SU-DHL-6 (cell line): ENCODE measurements around the gene DYNLRB1.

ENCODE experiments used
- H2AFZ ChIP-seq: fragments of 200-600 bp; sonication (generic); 2 replicates; pipeline ENCODE4 v1.6.1; 2014; ENCODE audit warnings: low read depth, mild to moderate bottlenecking, moderate library complexity, mixed read lengths, antibody characterized with exemption, low read length; ENCODE audit not compliant: severe bottlenecking
- H3F3A ChIP-seq: fragments of 200-600 bp; shearing (Covaris generic); 2 replicates; pipeline ENCODE4 v1.6.0; 2016; ENCODE audit warnings: antibody characterized with exemption, mild to moderate bottlenecking; ENCODE audit not compliant: insufficient read depth
- H3K27ac ChIP-seq: fragments of 200-600 bp; sonication (generic); 2 replicates; pipeline ENCODE4 v1.5.1; 2016; ENCODE audit warnings: low read depth, mild to moderate bottlenecking, low read length, moderate library complexity, mixed read lengths
- H3K27me3 ChIP-seq: fragments of 200-600 bp; sonication (generic), shearing (Covaris generic); 2 replicates; pipeline ENCODE4 v1.6.0; 2014; ENCODE audit warnings: mild to moderate bottlenecking, low read length
- H3K36me3 ChIP-seq: fragments of 200-600 bp; sonication (generic); 2 replicates; pipeline ENCODE4 v1.6.1; 2014; ENCODE audit warnings: mild to moderate bottlenecking, low read length, mixed read lengths
- H3K4me2 ChIP-seq: fragments of 300-600, 200-600 bp; shearing (Covaris generic), sonication (generic); 2 replicates; pipeline ENCODE4 v1.6.0; 2014; ENCODE audit warnings: low read length, low read depth, mild to moderate bottlenecking; ENCODE audit not compliant: poor library complexity, severe bottlenecking
- H3K4me3 ChIP-seq: fragments of 200-600 bp; sonication (generic); 2 replicates; pipeline ENCODE4 v1.5.1; 2014; ENCODE audit warnings: antibody characterized with exemption, low read length, mild to moderate bottlenecking, mixed read lengths; ENCODE audit not compliant: insufficient read depth, poor library complexity, severe bottlenecking
- H3K79me2 ChIP-seq: fragments of 200-600 bp; sonication (generic); 2 replicates; pipeline ENCODE4 v1.6.1; 2014; ENCODE audit warnings: mild to moderate bottlenecking, low read length, moderate library complexity; ENCODE audit not compliant: insufficient read depth
- H3K9ac ChIP-seq: fragments of 200-600 bp; sonication (generic); 2 replicates; pipeline ENCODE4 v1.7.0; 2014; ENCODE audit warnings: mild to moderate bottlenecking, low read length
- H3K9me2 ChIP-seq: fragments of 200-600 bp; sonication (generic); replicated peaks from 2 replicates; pipeline ENCODE4 v1.6.1; 2014; ENCODE audit warnings: low read length; ENCODE audit not compliant: insufficient read depth
- H3K9me3 ChIP-seq: fragments of 200-600 bp; sonication (generic); 2 replicates; pipeline ENCODE4 v1.6.1; 2014; ENCODE audit warnings: low read length, mixed read lengths; ENCODE audit not compliant: insufficient read depth
- H4K20me1 ChIP-seq: fragments of 200-600 bp; sonication (generic); 2 replicates; pipeline ENCODE4 v1.6.1; 2014; ENCODE audit warnings: low read depth, mild to moderate bottlenecking, antibody characterized with exemption, low read length, moderate library complexity, mixed read lengths
- EZH2phosphoT487 ChIP-seq: fragments of 200-600 bp; sonication (generic), shearing (Covaris generic); conservative IDR thresholded peaks from 2 replicates; pipeline ENCODE4 v1.6.1; 2018; ENCODE audit warnings: mild to moderate bottlenecking, antibody characterized with exemption, low read length, moderate library complexity, mixed read lengths
- TF ChIP-seq, protein P1 (sequence below): fragments of 200-600 bp; sonication (generic); IDR thresholded peaks from one replicate; pipeline ENCODE4 v1.5.1; 2017; ENCODE audit warnings: antibody characterized with exemption, mild to moderate bottlenecking, low read length, moderate library complexity; ENCODE audit not compliant: insufficient read depth, poor library complexity, severe bottlenecking

Gene DYNLRB1

GRCh38 chr20:34564833-34565232 is 48.6 kb downstream of the DYNLRB1 start:
- no peaks in the 10 kb centered on the region for H3K27me3 ChIP-seq
- H3K36me3 ChIP-seq = no peaks in the 10 kb centered on the region
- no peaks in the 10 kb centered on the region for H3K9me3 ChIP-seq
- no peaks in the 10 kb centered on the region for H4K20me1 ChIP-seq
- no peak overlapping the region for H3K9ac ChIP-seq
- H3K4me3 ChIP-seq = no peak overlapping the region
- no peak overlapping the region for H3K27ac ChIP-seq
- H2AFZ ChIP-seq = no peak overlapping the region
- no peaks in the 10 kb centered on the region for H3F3A ChIP-seq
- no peaks in the 10 kb centered on the region for H3K9me2 ChIP-seq
- H3K4me2 ChIP-seq = no peak overlapping the region
- TF ChIP-seq EZH2phosphoT487 = no peak
- TF ChIP-seq, protein P1, sequence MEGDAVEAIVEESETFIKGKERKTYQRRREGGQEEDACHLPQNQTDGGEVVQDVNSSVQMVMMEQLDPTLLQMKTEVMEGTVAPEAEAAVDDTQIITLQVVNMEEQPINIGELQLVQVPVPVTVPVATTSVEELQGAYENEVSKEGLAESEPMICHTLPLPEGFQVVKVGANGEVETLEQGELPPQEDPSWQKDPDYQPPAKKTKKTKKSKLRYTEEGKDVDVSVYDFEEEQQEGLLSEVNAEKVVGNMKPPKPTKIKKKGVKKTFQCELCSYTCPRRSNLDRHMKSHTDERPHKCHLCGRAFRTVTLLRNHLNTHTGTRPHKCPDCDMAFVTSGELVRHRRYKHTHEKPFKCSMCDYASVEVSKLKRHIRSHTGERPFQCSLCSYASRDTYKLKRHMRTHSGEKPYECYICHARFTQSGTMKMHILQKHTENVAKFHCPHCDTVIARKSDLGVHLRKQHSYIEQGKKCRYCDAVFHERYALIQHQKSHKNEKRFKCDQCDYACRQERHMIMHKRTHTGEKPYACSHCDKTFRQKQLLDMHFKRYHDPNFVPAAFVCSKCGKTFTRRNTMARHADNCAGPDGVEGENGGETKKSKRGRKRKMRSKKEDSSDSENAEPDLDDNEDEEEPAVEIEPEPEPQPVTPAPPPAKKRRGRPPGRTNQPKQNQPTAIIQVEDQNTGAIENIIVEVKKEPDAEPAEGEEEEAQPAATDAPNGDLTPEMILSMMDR = no peak
- H3K79me2 ChIP-seq = no peaks in the 10 kb centered on the region

DNA sequence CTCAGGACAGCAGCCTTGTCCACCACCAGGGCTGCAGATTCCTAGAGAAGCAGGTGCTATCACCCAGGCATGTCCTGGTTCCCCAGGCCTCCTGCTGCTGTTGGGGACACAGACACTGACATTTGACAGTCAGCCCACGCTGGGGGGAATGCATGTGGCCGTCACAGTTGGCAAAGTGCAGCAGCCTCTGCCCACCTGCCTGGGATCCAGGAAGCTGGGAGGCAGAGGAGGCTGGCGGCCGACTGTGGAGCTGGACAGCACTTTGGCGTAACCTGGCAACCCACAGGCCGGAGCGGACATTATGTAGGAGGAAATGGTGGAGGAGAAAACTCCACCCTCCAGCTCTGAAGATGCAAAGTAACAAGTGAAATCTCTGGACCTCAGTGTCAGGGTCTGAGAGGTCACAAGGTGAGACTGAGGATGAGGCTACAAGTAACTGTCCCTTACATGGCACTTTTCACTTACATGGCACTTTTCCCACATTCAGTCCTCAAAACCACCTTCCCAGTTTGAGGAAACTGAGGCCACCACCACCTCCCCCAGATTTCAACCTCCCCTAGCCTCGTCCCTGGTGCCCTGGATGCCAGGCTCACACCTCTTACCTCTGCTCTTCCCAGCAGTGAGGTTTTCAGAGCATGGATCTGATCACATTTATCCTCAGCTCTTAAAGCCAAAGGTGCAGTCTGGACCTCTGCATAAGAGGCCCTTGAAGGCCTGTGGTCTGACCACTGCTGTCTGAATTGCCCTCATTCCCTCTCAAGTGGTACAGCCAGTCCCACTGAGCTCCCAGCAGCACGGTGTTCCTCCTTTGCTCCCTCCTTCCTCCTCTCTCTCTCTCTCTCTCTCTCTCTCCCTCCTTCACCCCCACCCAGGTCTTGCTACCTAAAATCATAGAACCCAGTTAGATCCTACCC is 51.0 kb downstream of the DYNLRB1 start:
- Histone ChIP-seq H3K9me2 (no peaks in the 10 kb centered on the region), H3K79me2 (no peaks in the 10 kb centered on the region), H3K4me2 (no peak overlapping the region), H3K27ac (no peak overlapping the region), H3K9ac (no peak overlapping the region), H4K20me1 (no peaks in the 10 kb centered on the region), H3F3A (no peaks in the 10 kb centered on the region), H2AFZ (no peak overlapping the region), H3K27me3 (no peaks in the 10 kb centered on the region), H3K4me3 (no peak overlapping the region), H3K9me3 (no peaks in the 10 kb centered on the region), H3K36me3 (no peaks in the 10 kb centered on the region)
- no peak for TF ChIP-seq EZH2phosphoT487
- TF ChIP-seq, protein P1 = no peak

DNA sequence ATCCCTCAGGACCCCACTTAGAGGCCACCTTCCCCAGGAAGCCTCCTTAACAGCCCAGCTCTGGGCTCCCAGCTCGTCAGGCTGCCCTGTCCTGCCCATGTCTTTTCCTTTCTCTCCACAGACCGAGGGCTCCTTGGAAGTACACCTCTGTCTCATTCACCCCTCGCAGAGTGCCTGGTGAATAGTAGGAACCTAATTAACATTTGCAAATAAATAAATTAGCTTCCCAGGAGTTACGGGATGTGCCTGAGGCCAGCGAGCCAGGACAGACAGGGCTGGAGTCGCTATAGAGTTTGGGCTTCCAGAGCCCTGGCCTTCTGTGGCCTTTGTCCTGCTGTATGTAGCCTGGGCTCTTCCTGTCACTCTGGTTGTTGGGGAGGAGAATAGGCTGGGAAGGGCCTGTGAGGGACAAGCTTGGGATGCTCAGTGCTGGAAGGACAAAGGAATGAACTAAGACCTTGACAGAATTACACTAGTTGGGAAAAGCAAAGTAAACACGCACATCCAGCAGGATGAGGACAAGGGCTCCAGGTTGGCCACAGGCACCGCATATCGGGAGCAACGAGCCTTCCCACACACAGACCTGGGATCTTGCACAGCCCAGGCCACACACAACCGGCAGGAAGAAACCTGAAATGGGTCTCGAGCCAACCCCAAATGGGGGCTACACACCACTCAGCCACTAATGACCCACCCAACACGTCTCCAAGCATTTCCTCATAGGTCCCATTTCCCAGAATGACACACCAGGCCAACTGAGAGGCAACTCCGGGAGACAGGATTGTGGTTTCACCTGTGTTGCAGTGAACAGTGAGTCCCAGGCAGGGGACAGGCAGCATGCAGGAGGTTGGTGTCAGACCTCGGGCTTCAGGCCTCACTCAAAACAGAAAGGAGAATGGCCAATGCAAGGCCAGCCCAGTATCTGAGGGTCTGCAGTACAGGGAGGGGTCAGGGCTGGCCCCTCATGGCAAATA is 52.0 kb downstream of the DYNLRB1 start:
- H3K9me2 ChIP-seq = no peaks in the 10 kb centered on the region
- no peak overlapping the region for H2AFZ ChIP-seq
- H3K79me2 ChIP-seq = no peaks in the 10 kb centered on the region
- H3F3A ChIP-seq = no peaks in the 10 kb centered on the region
- no peak for TF ChIP-seq EZH2phosphoT487
- TF ChIP-seq, protein P1 = no peak
- no peaks in the 10 kb centered on the region for H4K20me1 ChIP-seq
- H3K9ac ChIP-seq = no peak overlapping the region
- no peak overlapping the region for H3K4me3 ChIP-seq
- H3K9me3 ChIP-seq = no peaks in the 10 kb centered on the region
- H3K27ac ChIP-seq = no peak overlapping the region
- H3K4me2 ChIP-seq = no peak overlapping the region
- H3K36me3 ChIP-seq = no peaks in the 10 kb centered on the region
- no peaks in the 10 kb centered on the region for H3K27me3 ChIP-seq
